KMS-11 (cell line): Measurements from ENCODE around the gene CBY1.

Experiments
- H2AFZ ChIP-seq: fragments of 200-600 bp; sonication (generic); 2 replicates; pipeline ENCODE4 v1.6.1; 2016; ENCODE audit warnings: antibody characterized with exemption, mixed run types, low read depth
- H3K27ac ChIP-seq: fragments of 200-600 bp; sonication (generic); 2 replicates; pipeline ENCODE4 v1.6.1; 2016; ENCODE audit warnings: mild to moderate bottlenecking, mixed run types
- H3K27me3 ChIP-seq: fragments of 200-600 bp; sonication (generic); 2 replicates; pipeline ENCODE4 v1.6.1; 2017; ENCODE audit warnings: mild to moderate bottlenecking, low read depth, mixed run types, moderate library complexity; ENCODE audit not compliant: insufficient read depth
- H3K36me3 ChIP-seq: fragments of 200-600 bp; sonication (generic); 2 replicates; pipeline ENCODE4 v1.6.1; 2017; ENCODE audit warnings: mild to moderate bottlenecking, mixed run types; ENCODE audit not compliant: insufficient read depth
- H3K4me1 ChIP-seq: fragments of 200-600 bp; sonication (generic); 2 replicates; pipeline ENCODE4 v1.6.1; 2016; ENCODE audit warnings: mild to moderate bottlenecking, low read depth, mixed run types; ENCODE audit not compliant: poor library complexity, severe bottlenecking
- H3K4me2 ChIP-seq: fragments of 200-600 bp; sonication (generic); 2 replicates; pipeline ENCODE4 v1.7.0; 2016; ENCODE audit warnings: mild to moderate bottlenecking, mixed run types
- H3K4me3 ChIP-seq: fragments of 200-600 bp; sonication (generic); IDR thresholded peaks from 2 replicates; pipeline ENCODE4 v1.6.1; 2017; ENCODE audit warnings: low read depth, low read length, mixed read lengths; ENCODE audit not compliant: insufficient read depth
- H3K79me2 ChIP-seq: fragments of 200-600 bp; sonication (generic); 2 replicates; pipeline ENCODE4 v1.6.1; 2016; ENCODE audit warnings: low read depth, mixed run types; ENCODE audit not compliant: insufficient read depth
- H3K9ac ChIP-seq: fragments of 200-600 bp; sonication (generic); 2 replicates; pipeline ENCODE4 v1.6.1; 2016; ENCODE audit warnings: mild to moderate bottlenecking, mixed run types
- H4K20me1 ChIP-seq: fragments of 200-600 bp; sonication (generic); 2 replicates; pipeline ENCODE4 v1.6.1; 2016; ENCODE audit warnings: mild to moderate bottlenecking, mixed run types; ENCODE audit not compliant: insufficient read depth
- CTCF ChIP-seq: fragments of 200-600 bp; sonication (generic); conservative IDR thresholded peaks from 2 replicates; pipeline ENCODE4 v1.6.1; 2017; ENCODE audit warnings: low read depth, mild to moderate bottlenecking, antibody characterized with exemption, low read length, moderate library complexity, mixed read lengths

Gene CBY1

GRCh38 chr22:38700270-38700788 lies 43.9 kb downstream of the CBY1 start:
- no peaks in the 10 kb centered on the region for H4K20me1 ChIP-seq
- H3K4me3 ChIP-seq: no peak overlapping the region
- H3K27ac ChIP-seq: peak overlapping the region; percentile 84
- peaks cover 36% of the 10 kb centered on the region for H3K79me2 ChIP-seq
- H3K9ac ChIP-seq: peak overlapping the region; percentile 95
- peaks cover 41% of the 10 kb centered on the region for H3K4me1 ChIP-seq
- no peaks in the 10 kb centered on the region for H3K27me3 ChIP-seq
- H3K36me3 ChIP-seq: no peaks in the 10 kb centered on the region
- TF ChIP-seq CTCF: no peak
- peak overlapping the region; percentile 80 for H2AFZ ChIP-seq
- H3K4me2 ChIP-seq: peak overlapping the region; percentile 68

GRCh38 chr22:38700789-38701628 lies 44.6 kb downstream of the CBY1 start, which contains the start of gene JOSD1:
TSS of gene JOSD1 (minus strand) at chr22:38700943. CDS start at chr22:38699987, 956 bp downstream.
- Histone ChIP-seq H3K79me2 (peaks cover 36% of the 10 kb centered on the region), H3K27ac (peak within 1 kb of the TSS; percentile 84), H3K27me3 (no peaks in the 10 kb centered on the region), H3K9ac (peak within 1 kb of the TSS; percentile 95), H3K4me3 (no peak within 1 kb of the TSS), H4K20me1 (no peaks in the 10 kb centered on the region), H3K4me1 (peaks cover 41% of the 10 kb centered on the region), H2AFZ (peak within 1 kb of the TSS; percentile 80), H3K4me2 (peak within 1 kb of the TSS; percentile 68), H3K36me3 (no peaks in the 10 kb centered on the region)
- TF ChIP-seq CTCF: no peak

- no peak for TF ChIP-seq CTCF
- Histone ChIP-seq H2AFZ (peak overlapping the region; percentile 86), H3K27ac (peak overlapping the region; percentile 93), H3K4me3 (no peak overlapping the region), H3K79me2 (peaks cover 40% of the 10 kb centered on the region), H3K36me3 (no peaks in the 10 kb centered on the region), H4K20me1 (no peaks in the 10 kb centered on the region; the same call in 1 of the 2 replicates), H3K9ac (peak overlapping the region; percentile 83), H3K27me3 (no peaks in the 10 kb centered on the region), H3K4me1 (peaks cover 33% of the 10 kb centered on the region), H3K4me2 (peak overlapping the region; percentile 97)
Measured at GRCh38 chr22:38704654-38705234, 48.3 kb downstream of the CBY1 start.

- peaks cover 36% of the 10 kb centered on the region for H3K4me1 ChIP-seq
- 0 out of 2 replicates have a peak, but pooled peaks cover 3% of the 10 kb centered on the region for H3K36me3 ChIP-seq
- H2AFZ ChIP-seq: peak within 1 kb of the TSS; percentile 86
- peak; percentile 25; the same call in 1 of the 2 replicates for TF ChIP-seq CTCF
- peak within 1 kb of the TSS; percentile 93 for H3K27ac ChIP-seq
- no peaks in the 10 kb centered on the region for H3K27me3 ChIP-seq
- peaks cover 44% of the 10 kb centered on the region for H3K79me2 ChIP-seq
- peak within 1 kb of the TSS; percentile 97 for H3K4me2 ChIP-seq
- peak within 1 kb of the TSS; percentile 48 for H3K4me3 ChIP-seq
- no peaks in the 10 kb centered on the region; the same call in 1 of the 2 replicates for H4K20me1 ChIP-seq
- peak within 1 kb of the TSS; percentile 88 for H3K9ac ChIP-seq
Measured at GRCh38 chr22:38705235-38706100, 49.0 kb downstream of the CBY1 start, which contains the start of gene GTPBP1. TSS of gene GTPBP1 (plus strand) at chr22:38705944. CDS start at chr22:38705956, 12 bp downstream.
